ENCODE measurements around the gene PABPN1L. TPM values are rescaled to one million over a fixed set of nuclear protein-coding genes. Genes with fewer than 3 reads are reported as not detected.
"Not testable (repeated sequence)": the region's sequence is repeated elsewhere in the genome, so short reads cannot be mapped to it uniquely, and the experiment has no call there.

The PABPN1L gene
- total RNA-seq, 2 donors from 2014 or later: not detected

GRCh38 chr16:88899901-88900661 is 33.6 kb upstream of the PABPN1L start:
- no peaks in the 10 kb centered on the region for H3K36me3 ChIP-seq
- intact Hi-C loops (cut with DNase I): no loop called here
- TF ChIP-seq CTCF (IDR thresholded peaks at IDR 0.05): no peak
- no peak overlapping the region for H3K27ac ChIP-seq
- H3K4me3 ChIP-seq: no peak overlapping the region
- no peak overlapping the region for H3K9ac ChIP-seq (ENCODE audit: low read depth in 2 of 2, low read length in 2 of 2)
- H3K9me3 ChIP-seq: no peaks in the 10 kb centered on the region
- no peaks in the 10 kb centered on the region for H3K4me1 ChIP-seq
- H3K27me3 ChIP-seq: no peaks in the 10 kb centered on the region
- no peak for DNase-seq

GRCh38 chr16:88897696-88898425 is 31.4 kb upstream of the PABPN1L start:
- Histone ChIP-seq H3K36me3 (no peaks in the 10 kb centered on the region), H3K4me1 (no peaks in the 10 kb centered on the region), H3K9ac (ENCODE audit: low read depth in 2 of 2, low read length in 2 of 2) (no peak overlapping the region), H3K27ac (no peak overlapping the region), H3K4me3 (no peak overlapping the region), H3K9me3 (no peaks in the 10 kb centered on the region), H3K27me3 (no peaks in the 10 kb centered on the region)
- TF ChIP-seq CTCF (IDR thresholded peaks at IDR 0.05): no peak
- intact Hi-C loops (cut with DNase I): no loop called here
- DNase-seq: no peak

- TF ChIP-seq CTCF (IDR thresholded peaks at IDR 0.05): no peak
- no peaks in the 10 kb centered on the region for H3K9me3 ChIP-seq
- H3K4me1 ChIP-seq: no peaks in the 10 kb centered on the region
- no peak overlapping the region for H3K9ac ChIP-seq (ENCODE audit: low read depth in 2 of 2, low read length in 2 of 2)
- no peaks in the 10 kb centered on the region for H3K27me3 ChIP-seq
- intact Hi-C loops (cut with DNase I): no loop called here
- no peak for DNase-seq
- H3K27ac ChIP-seq: no peak overlapping the region
- H3K4me3 ChIP-seq: no peak overlapping the region
- H3K36me3 ChIP-seq: no peaks in the 10 kb centered on the region
Observed at GRCh38 chr16:88896238-88897070, 30.0 kb upstream of the PABPN1L start.

GRCh38 chr16:88895335-88895734 is 28.9 kb upstream of the PABPN1L start:
- Histone ChIP-seq H3K4me3 (no peak overlapping the region), H3K9ac (ENCODE audit: low read depth in 2 of 2, low read length in 2 of 2) (no peak overlapping the region), H3K36me3 (no peaks in the 10 kb centered on the region), H3K4me1 (no peaks in the 10 kb centered on the region), H3K9me3 (no peaks in the 10 kb centered on the region), H3K27ac (no peak overlapping the region), H3K27me3 (no peaks in the 10 kb centered on the region)
- intact Hi-C loops (cut with DNase I): no loop called here
- no peak for TF ChIP-seq CTCF (IDR thresholded peaks at IDR 0.05)
- DNase-seq: no peak

GRCh38 chr16:88894681-88895300 is 28.3 kb upstream of the PABPN1L start:
- no peak for TF ChIP-seq CTCF (IDR thresholded peaks at IDR 0.05)
- no peak for DNase-seq
- H3K27ac ChIP-seq: no peak overlapping the region

GRCh38 chr16:88894266-88894665 is 27.8 kb upstream of the PABPN1L start:
- DNase-seq; H3K4me3 ChIP-seq; intact Hi-C loops (cut with DNase I); H3K4me1 ChIP-seq; H3K27me3 ChIP-seq; H3K9ac ChIP-seq (ENCODE audit: low read depth in 2 of 2, low read length in 2 of 2); H3K36me3 ChIP-seq; H3K9me3 ChIP-seq; H3K27ac ChIP-seq: not testable (repeated sequence)

More at GRCh38 chr16:88894681-88895300, 28.3 kb upstream of the PABPN1L start:
- Histone ChIP-seq H3K36me3 (no peaks in the 10 kb centered on the region), H3K9me3 (no peaks in the 10 kb centered on the region), H3K27me3 (no peaks in the 10 kb centered on the region), H3K9ac (ENCODE audit: low read depth in 2 of 2, low read length in 2 of 2) (no peak overlapping the region), H3K4me1 (no peaks in the 10 kb centered on the region), H3K4me3 (no peak overlapping the region)
- intact Hi-C loops (cut with DNase I): no loop called here

Measured in colonic mucosa (tissue), 4 donors.